Measurements from ENCODE around the gene FREM1. TPM values are rescaled to one million over a fixed set of nuclear protein-coding genes. Genes with fewer than 3 reads are reported as not detected.

FREM1 gene
- total and polyA plus RNA-seq, 9 donors = 0.61 to 9.2 (median 2.8) TPM

GRCh38 chr9:14888272-14888671 is 22.0 kb downstream of the FREM1 start:
- Histone ChIP-seq H3K27me3 (no peaks in the 10 kb centered on the region), H3K4me3 (no peak overlapping the region), H3K9me3 (no peaks in the 10 kb centered on the region), H3K4me1 (ENCODE audit: insufficient read depth) (no peaks in the 10 kb centered on the region), H3K27ac (no peak overlapping the region), H3K36me3 (no peaks in the 10 kb centered on the region)
- no peak for DNase-seq
- intact Hi-C loops (cut with DNase I) = no loop called here
- 93 to 97% (median 96%) methylated on average over 1 of the region's 1 CpG for WGBS, 3 donors
- TF ChIP-seq POLR2A (IDR thresholded peaks at IDR 0.05) (no peak), EP300 (IDR thresholded peaks at IDR 0.05) (no peak), CTCF (IDR thresholded peaks at IDR 0.05) (no peak)

- no peaks in the 10 kb centered on the region for H3K36me3 ChIP-seq
- no peak for DNase-seq
- WGBS, 3 donors = 65 to 67% (median 66%) methylated on average over 4 of the region's 4 CpGs
- no peak overlapping the region for H3K4me3 ChIP-seq
- no peaks in the 10 kb centered on the region for H3K4me1 ChIP-seq (ENCODE audit: insufficient read depth)
- no peak overlapping the region for H3K27ac ChIP-seq
- no peaks in the 10 kb centered on the region for H3K27me3 ChIP-seq
- H3K9me3 ChIP-seq = no peaks in the 10 kb centered on the region
- intact Hi-C loops (cut with DNase I) = no loop called here
- TF ChIP-seq EP300 (IDR thresholded peaks at IDR 0.05) (no peak), CTCF (IDR thresholded peaks at IDR 0.05) (no peak), POLR2A (IDR thresholded peaks at IDR 0.05) (no peak)
These were observed 23.1 kb downstream of the FREM1 start for GRCh38 chr9:14887149-14887548.

- Histone ChIP-seq H3K27me3 (no peaks in the 10 kb centered on the region), H3K4me1 (ENCODE audit: insufficient read depth) (peaks cover 1% of the 10 kb centered on the region), H3K36me3 (no peaks in the 10 kb centered on the region), H3K9me3 (no peaks in the 10 kb centered on the region), H3K4me3 (peak overlapping the region; percentile 3), H3K27ac (no peak overlapping the region)
- intact Hi-C loops (cut with DNase I) = no loop called here
- WGBS, 3 donors = 41 to 53% (median 42%) methylated on average over 4 of the region's 4 CpGs
- no peak for TF ChIP-seq CTCF (IDR thresholded peaks at IDR 0.05)
- TF ChIP-seq EP300 (IDR thresholded peaks at IDR 0.05) = no peak
- no peak for TF ChIP-seq POLR2A (IDR thresholded peaks at IDR 0.05)
- DNase-seq = no peak
These were observed 26.8 kb downstream of the FREM1 start for GRCh38 chr9:14883310-14883944.

- intact Hi-C loops (cut with DNase I) = no loop called here
- Histone ChIP-seq H3K4me3 (no peak overlapping the region), H3K27me3 (no peaks in the 10 kb centered on the region), H3K27ac (no peak overlapping the region), H3K4me1 (ENCODE audit: insufficient read depth) (peaks cover 1% of the 10 kb centered on the region), H3K36me3 (no peaks in the 10 kb centered on the region), H3K9me3 (no peaks in the 10 kb centered on the region)
- DNase-seq = no peak
- WGBS, 3 donors = 85 to 96% (median 89%) methylated on average over 1 of the region's 1 CpG
- TF ChIP-seq EP300 (IDR thresholded peaks at IDR 0.05) (no peak), POLR2A (IDR thresholded peaks at IDR 0.05) (no peak), CTCF (IDR thresholded peaks at IDR 0.05) (no peak)
These were observed 28.1 kb downstream of the FREM1 start for GRCh38 chr9:14882090-14882489.
